Spleen (tissue), 7 donors: ENCODE measurements around the gene CEP170.
"Not testable (repeated sequence)": the region's sequence is repeated elsewhere in the genome, so short reads cannot be mapped to it uniquely, and the experiment has no call there.

Source experiments
- CTCF ChIP-seq, 11 experiments: fragments of 200-600 bp in 7 of 11; fragments of 450-650 bp in 4 of 11; sonication (generic) in 4 of 11; IDR thresholded peaks in 8 of 11; conservative IDR thresholded peaks in 3 of 11; 1 replicate in 7 of 11; 2 replicates in 4 of 11; pipeline versions ENCODE4 v1.4.0 to v1.8.0; 2016 to 2021; ENCODE audit warnings: antibody characterized with exemption in 11 of 11, inconsistent platforms in 4 of 11, mild to moderate bottlenecking in 1 of 11
- POLR2A ChIP-seq, 3 donors: fragments of 450-650 bp; IDR thresholded peaks; one replicate each; pipeline ENCODE4 v1.5.1; 2017; ENCODE audit warnings: antibody characterized with exemption in 3 of 3, mild to moderate bottlenecking in 1 of 3
- POLR2AphosphoS5 ChIP-seq, 3 donors: sonication (generic); formaldehyde crosslinking; IDR thresholded peaks; one replicate each; pipeline ENCODE4 v1.5.1; 2017; ENCODE audit warnings: antibody characterized with exemption in 3 of 3
- donor health status: DM: no; HTN: no; CAD: no; lungs with moderate emphysema.
- donor health status: DM: no; HTN: no; CAD: no.
- donor health status: DM: no; HTN: no; CAD: no.

- TF ChIP-seq CTCF (IDR thresholded peaks at IDR 0.05 in 8 of 11, conservative IDR thresholded peaks at IDR 0.05 in 3 of 11); POLR2AphosphoS5 (IDR thresholded peaks at IDR 0.05); POLR2A (IDR thresholded peaks at IDR 0.05): not testable (repeated sequence)
These were observed 50.7 kb downstream of the CEP170 start for GRCh38 chr1:243204336-243204735.
